HG03064 (cell line): ENCODE measurements around the gene USP37.
"Not testable (repeated sequence)": the region's sequence is repeated elsewhere in the genome, so short reads cannot be mapped to it uniquely, and the experiment has no call there.

Experiments used
- ATAC-seq: cut with Tn5 transposase; IDR thresholded peaks from one replicate; pipeline ENCODE4 v1.9.1; 2021; ENCODE audit warnings: low read depth; ENCODE audit not compliant: unreplicated experiment

The USP37 gene

DNA sequence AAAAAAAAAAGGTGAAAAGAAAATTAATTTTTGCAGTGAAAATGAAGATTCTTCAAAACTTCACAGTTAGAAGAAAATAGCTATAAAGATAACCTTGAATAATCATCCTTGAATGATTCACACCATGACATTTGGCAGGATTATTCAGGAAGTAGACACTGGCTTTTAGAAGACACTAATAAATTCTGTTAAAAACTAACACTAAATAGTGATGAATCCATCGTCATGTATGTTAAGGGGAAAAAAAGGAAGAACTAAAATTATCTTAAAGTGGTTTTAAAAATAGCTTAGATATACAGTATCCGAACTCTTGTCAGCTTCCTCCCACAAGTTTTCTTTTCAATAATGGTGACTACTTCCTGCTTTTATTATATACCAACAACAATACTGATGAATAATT, 10.2 kb downstream of the USP37 start:
- ATAC-seq: no peak

DNA sequence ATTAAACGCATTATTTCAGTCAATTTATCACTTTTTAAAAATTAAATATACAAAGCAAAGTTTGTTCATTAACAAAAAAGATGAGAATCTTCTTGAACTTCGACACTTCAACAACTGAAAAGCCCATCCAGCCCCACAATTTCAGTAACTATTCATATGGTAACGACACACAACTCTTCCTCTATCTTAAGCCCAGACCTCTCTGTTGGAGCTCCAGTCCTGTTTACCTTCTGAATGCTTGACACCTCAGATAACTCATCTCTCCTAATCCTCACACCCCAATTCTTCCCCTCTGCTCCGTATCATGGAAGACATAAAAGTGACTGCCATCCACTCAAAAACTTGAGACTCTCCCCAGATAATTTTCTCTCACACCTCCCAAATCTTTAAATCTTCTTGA, 12.6 kb downstream of the USP37 start:
- no peak for ATAC-seq

DNA sequence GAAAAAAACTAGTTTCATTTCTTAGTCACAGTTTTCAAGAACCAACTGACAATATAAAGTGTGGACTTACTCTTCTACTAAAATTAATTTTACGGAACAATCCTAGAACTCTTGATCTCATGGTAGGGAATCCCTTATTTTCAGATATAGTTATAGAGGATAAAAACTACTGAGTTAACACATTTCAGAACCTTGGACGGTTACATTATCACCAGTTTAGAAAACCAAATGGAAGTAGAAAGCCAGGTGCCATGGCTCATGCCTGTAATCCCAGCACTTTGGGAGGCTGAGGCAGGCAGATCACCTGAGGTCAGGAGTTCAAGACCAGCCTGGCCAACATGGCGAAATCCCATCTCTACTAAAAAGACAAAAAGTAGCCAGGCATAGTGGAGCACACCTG, 13.9 kb downstream of the USP37 start:
- not testable (repeated sequence) for ATAC-seq

DNA sequence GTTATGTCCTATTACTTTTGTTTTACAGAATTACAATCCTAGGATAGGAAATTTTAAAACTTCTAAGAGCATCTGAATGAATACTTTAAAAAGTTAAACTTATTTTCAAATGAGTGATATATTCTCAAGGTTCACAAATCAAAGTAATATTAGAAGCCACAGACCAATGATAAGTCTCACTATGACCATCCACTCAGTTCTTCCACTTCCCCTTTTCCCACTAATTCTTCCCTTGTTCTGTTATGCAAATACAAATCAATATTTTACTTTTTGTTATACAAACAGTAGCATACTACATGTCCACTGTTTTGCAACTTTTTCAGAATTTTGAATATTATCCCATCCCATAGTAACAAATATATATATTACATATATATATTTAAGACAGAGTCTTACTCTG, 20.2 kb downstream of the USP37 start:
- ATAC-seq: no peak

DNA sequence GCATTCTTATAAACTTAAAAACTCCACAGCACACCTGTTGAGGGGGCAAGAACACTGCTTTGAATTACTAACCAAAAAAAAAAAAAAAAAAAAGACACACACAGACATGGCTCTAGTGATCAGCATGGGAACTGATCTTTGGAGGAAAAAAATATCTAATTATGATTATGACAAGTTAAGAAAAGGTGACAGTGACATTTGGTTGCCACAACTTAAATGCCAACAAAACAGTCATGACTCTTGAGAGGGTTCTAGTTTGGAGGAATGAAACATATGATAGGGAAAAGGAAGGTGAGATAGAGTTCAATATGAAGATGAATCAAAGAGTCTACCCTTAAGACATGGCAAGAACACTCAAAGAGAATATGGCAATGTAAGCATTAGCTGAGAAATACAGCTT, 20.6 kb downstream of the USP37 start:
- ATAC-seq: no peak

DNA sequence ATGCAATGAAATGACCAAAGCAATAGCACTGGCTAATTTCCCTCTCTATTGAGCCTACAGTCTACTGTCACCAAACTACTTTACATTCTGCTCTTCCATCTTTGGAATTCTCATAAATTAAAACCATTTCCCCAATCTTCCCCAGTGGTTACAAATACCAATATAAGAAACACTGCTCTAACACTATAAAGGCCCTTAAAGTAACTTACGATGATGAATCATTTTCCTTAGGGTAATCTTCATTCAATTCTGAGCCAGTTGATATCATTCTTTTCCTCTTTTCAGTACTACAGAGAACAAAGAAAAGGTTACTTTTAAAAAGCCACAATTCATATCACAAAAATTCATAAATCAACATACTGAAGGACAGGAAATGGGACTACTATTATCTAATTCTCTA, 22.1 kb downstream of the USP37 start:
- no peak for ATAC-seq

DNA sequence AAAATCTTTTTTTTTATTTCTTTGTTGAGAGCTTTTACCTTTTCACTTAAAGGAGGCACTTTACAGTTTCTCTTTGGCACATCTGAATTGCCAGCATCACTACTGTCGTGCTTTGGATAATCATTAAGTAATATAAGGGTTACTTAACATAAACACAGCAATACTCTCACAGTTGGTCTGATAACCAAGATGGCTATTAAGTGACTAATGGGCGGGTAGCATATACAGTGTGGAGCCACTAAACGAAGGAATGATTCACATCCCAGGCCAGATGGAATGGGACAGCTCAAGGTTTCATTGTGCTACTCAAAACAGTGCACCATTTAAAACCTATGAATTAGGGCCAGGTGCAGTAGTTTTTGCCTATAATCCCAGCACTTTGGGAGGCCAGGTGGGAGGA, 28.1 kb downstream of the USP37 start:
- no peak for ATAC-seq

DNA sequence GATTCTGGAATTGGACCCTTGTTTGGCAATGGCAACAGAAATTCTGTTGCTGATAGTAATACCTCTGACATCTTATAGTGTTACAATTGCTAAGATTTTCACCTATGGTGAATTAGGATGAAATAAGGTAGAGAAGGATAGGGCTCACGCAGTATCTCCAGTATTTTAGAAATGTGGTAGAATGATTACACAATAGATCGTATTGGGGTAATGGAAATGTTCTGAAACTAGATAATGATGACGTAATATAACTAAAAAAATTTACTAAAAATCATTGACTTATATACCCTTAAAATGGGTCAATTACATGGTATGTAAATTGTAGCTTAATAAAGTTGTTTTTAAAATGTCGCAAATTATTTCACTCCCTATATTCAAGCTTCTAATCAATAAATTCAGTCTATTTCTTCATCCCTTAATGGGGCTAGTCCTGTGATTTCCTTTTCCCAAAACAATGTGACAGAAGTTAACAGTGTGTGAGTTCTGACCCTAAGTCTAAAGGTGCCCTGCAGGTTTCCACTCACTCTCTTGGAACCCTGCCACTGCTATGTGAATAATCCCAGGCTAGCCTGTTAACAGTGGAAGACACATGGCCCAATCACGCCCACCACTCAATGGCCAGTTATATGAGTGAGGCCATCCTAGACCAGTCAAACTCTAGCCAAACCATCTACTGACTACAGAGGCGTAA, 31.2 kb downstream of the USP37 start:
- ATAC-seq: no peak

DNA sequence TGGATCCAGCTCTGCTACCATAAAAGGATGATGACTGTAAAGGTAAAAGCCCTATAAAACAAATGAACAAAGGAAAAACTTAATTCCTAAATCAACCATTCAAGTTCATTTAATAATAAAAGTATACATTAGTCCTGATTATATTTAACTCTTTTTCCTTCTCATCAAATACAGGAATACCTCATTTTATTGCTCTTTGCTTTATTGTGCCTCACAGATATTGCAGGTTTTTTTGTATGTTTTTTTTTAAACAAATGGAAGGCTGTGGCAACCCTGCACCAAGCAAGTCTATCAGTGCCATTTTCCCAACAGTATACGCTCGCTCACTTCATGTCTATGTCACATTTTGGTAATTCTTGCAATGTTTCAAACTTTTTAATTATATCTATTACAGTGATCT, 38.2 kb downstream of the USP37 start:
- no peak for ATAC-seq

DNA sequence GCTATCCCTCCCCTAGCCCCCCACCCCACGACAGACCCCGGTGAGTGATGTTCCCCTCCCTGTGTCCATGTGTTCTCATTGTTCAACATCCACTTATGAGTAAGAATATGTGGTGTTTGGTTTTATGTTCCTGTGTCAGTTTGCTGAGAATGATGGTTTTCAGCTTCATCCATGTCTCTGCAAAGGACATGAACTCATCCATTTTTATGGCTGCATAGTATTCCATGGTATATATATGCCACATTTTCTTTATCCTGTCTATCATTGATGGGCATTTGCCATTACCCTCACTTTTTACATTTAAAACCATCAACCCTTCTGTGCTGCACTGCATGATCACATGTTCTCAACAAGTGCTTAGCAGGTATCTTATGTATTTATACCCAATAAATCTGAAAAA, 39.7 kb downstream of the USP37 start:
- ATAC-seq: not testable (repeated sequence)

DNA sequence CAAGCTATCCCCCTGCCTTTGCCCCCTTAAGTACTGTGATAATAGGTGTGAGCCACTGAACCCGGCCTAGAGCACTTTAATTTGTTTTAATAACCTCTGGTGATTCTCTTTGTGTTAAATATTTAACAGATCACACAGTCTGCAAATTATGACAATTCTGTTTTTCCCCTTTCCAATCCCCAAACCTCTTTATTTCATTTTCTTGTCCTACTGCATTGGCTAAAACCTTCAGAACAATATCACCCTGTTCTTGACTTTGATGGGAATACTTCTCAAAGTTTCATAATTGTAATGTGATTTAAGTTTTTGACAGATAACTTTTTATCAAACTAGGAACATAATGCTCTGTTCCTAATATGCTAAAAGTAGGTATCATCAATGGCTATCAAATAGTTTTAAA, 44.5 kb downstream of the USP37 start:
- ATAC-seq: no peak

DNA sequence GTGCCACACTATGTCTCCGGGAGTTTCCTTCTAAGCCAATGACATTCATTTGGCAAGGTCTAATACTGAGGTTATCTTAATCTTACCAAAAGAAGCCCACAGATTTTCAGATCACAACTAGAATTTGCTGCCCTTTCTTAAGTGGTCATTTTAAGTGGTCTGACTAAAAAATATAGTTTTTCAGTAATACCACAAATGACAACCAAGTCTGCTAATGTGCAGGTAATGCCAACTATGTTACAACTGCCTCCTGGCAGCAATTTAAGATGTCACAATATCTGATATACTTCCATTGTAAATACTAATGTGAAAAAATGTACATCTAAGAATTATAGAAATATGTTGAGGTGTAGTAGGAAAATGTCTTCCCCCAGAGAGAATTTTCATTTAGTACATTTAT, 49.3 kb downstream of the USP37 start:
- no peak for ATAC-seq

DNA sequence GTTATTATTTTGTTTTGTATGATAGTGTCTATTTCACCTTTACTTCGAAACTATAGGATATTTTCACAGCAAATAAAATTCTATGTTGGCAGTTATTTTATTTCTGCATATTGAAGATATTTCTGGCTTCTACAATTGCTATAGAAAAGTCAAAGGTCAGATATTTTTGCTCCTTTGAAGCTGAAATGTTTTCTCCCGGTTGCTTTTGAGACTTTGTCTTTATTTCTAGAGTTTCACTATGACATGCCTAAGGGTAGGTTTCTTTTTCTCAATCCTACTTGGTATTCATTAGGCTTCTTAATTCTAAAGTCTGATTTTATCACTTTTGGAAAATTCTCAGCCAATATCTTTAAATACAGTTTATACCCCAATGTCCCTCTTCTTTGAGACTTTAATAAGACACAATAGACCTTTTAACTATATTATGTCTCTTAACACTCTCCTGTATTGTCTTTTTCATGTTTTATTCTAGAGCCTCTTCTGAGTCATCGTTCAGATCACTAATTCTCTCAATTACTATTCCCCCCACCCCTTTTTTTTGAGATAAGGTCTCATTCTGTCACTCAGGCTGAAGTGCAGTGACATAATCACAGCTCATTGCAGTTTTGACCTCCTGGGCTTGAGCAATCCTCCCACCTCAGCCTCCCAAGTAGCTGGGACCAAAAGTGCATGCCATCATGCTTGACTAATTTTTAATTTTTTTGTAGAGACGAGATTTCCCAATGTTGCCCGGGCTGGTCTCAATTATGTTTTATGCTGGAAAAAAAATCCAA, 50.5 kb downstream of the USP37 start:
- peak; percentile 74 for ATAC-seq

DNA sequence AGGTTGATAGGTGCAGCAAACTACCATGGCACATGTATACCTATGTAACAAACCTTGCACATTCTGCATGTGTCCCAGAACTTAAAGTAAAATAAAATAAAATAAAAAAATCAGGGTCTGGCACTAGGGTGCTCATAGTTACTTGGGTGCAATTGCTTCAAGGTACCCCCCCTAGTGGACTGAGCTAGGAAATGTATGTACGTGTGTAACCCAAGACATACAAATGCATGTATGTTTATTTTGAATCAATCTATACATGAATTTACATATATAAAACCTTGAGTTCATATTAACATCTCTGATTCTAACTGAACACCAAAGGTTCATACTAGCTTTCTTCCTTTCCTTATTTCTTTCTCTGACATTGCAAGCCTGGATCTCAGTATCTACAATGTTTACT, 51.5 kb downstream of the USP37 start:
- ATAC-seq: no peak

DNA sequence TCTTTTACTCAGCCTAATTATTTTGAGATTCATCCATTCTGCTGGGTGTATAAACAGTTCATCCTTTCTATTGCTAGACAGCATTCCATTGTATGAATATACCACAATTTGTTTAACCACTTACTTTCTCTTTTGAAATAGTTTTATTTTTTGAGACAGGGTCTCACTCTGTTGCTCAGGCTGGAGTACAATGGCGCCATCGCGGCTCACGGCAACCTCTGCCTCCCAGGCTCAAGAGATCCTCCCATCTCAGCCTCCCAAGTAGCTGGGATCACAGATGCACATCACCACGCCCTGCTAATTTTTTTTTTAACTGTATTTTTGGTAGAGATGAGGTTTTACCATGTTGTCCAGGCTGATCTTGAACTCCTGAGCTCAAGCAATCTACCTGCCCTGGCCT, 54.5 kb downstream of the USP37 start:
- no peak for ATAC-seq

DNA sequence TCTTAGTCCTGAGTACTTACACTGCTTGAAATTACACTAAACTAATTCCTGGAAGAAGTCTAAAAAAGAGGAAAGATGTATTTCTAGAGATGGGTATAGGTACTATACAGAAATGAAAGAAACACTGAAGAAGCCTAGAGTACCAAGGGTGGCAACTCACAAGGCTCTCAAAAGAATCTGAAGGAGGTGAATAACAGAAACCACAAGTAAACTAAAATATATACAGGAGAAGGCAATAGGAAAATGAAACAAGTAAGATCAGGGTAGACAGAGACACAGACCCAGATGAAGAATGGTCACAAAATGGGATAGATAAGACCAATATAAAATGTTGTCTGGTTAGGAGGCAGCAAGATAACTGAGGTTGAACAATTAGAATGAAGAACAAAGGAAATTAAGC, 59.9 kb downstream of the USP37 start:
- no peak for ATAC-seq

DNA sequence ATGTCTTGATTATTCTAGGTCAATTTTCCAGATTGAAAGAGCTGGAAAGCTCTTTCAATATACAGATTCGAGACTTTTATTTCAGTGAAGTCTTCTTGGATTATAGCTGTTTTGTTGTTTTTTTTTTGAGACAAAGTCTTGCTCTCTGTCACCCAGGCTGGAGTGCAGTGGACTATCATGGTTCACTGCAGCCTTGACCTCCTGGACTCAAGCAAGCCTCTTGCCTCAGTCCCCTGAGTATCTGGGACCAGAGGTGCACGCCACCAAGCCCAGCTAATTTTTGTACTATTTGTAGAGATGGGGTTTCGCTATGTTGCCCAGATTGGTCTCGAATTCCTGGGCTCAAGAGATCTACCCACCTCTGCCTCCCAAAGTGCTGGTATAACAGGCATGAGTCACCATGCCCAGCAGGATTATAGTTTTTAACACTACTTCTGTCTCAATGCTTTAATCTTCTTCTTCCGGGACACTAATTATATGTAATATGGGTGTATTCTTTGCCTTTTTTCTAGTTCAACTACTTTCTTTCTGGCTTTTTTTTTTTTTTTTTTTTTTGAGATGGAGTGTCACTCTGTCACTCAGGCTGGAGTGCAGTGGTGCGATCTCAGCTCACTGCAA, 62.3 kb downstream of the USP37 start:
- no peak for ATAC-seq

DNA sequence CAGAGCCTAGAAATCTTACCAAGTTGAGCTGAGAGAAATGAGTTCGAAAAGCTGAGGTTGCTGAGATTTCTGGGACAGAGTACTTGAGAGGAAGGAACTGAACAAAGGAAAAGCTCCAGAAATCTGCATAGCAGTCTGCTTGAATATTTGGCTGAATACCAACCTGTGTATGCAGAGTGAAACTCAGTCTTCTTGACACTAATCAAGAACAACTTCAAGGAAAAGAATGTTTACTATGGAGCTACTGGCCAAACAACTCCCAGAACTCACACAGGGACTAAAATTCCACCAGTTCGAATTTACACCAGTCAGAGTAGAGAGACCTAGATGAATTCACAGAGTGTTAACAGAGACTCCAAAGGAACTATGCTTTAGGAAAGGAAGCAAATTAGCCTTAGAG, 66.5 kb downstream of the USP37 start:
- no peak for ATAC-seq

DNA sequence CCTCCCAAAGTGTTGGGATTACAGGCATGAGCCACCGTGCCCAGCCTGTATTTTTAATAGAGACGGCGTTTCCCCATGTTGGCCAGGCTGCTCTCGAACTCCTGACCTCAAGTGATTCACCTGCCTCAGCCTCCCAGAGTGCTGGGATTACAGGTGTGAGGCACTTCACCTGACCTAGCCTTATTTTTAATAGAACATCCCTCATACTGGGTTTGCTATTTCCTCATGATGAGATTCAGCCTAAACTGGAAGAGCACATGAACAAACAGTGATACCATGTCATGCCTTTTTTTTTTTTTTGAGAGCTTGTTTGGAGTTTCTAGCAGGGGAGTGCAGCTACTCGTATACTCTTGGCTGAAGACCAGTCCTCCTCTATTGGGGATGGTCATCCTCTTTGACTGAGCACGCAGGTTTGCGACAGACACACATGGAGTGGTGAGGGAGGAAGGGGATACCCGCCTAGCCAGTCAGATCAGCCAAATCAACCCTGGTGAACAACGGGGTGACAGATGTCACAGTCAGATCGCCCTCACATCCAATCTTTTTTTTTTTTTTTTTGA, 67.6 kb downstream of the USP37 start:
- ATAC-seq: no peak

DNA sequence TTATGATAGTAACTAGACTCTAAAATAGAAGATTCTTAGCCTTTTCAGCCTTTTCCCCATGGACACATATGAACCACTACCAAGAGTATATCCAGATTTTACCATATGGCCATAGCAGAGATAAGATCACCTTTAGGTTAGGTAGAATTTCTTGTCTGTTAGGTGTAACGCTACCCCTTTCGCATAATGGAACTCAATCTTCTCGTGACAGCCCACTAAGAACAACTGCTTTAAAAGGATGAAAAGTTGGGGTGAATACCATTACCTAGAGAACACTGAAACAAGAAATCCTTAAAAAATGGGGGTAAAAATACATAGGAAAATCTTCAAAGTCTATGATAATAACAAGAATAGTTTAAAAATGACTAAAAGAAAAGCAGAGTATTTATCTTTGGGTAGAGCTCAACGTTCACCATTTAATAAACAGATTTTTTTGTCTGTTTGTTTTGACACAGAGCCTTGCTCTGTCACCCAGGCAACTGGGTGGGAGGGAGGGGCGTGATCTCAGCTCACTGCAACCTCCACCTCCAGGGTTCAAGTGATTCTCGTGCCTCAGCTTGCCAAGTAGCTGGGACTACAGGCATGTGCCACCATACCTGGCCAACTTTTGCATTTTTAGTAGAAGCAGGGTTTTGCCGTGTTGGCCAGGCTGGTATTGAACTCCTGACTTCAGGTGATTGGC, 82.0 kb downstream of the USP37 start:
- no peak for ATAC-seq

DNA sequence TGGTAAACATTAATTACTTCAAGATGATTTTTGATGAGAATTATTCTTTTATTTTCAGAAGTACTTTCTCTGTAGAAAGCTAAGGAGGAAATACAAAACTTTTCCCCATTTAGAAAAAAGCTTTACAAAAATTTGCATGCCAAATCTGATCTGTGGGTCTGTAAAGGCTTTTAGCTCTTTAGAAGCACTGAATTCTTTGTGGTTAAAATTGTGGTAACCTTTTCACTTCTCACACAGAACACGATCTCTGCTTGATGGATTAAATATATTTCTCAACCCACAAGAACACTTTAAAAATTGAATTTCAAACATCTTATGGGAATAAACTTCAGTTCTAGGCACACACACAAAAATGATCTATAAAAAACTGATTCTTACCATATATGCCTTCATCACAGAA, 85.5 kb downstream of the USP37 start:
- no peak for ATAC-seq
